Measurements from ENCODE around the gene MMP13.

DNA sequence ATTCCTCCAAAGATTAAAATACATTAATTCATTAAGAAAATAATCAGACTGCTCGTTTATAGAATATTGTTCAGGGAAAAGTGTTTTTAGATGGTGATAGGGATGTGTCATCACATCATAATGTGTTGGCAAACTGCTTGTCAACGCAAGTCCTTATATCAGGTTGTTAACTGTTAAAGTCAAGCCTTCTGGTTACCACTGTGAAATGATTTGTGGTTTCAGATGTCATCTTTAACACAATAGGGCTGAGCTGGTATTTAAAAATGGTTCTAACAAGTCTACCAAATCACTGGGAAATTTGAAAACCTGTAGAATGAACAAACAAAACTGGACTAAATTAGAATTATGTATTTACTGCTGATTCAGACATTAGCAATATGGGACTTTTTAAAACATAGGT lies 2.4 kb upstream of the MMP13 start:
- TF ChIP-seq, protein P1, sequence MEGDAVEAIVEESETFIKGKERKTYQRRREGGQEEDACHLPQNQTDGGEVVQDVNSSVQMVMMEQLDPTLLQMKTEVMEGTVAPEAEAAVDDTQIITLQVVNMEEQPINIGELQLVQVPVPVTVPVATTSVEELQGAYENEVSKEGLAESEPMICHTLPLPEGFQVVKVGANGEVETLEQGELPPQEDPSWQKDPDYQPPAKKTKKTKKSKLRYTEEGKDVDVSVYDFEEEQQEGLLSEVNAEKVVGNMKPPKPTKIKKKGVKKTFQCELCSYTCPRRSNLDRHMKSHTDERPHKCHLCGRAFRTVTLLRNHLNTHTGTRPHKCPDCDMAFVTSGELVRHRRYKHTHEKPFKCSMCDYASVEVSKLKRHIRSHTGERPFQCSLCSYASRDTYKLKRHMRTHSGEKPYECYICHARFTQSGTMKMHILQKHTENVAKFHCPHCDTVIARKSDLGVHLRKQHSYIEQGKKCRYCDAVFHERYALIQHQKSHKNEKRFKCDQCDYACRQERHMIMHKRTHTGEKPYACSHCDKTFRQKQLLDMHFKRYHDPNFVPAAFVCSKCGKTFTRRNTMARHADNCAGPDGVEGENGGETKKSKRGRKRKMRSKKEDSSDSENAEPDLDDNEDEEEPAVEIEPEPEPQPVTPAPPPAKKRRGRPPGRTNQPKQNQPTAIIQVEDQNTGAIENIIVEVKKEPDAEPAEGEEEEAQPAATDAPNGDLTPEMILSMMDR (IDR thresholded peaks at IDR 0.05; ENCODE audit: insufficient read depth, low read depth, low read length) = no peak
- TF ChIP-seq EZH2 (IDR thresholded peaks at IDR 0.05; ENCODE audit: insufficient read depth, low read length) = no peak

Data from astrocyte (in vitro differentiated cells and primary cell).